NB4 (cell line): ENCODE results near the gene CUEDC1.

ENCODE experiments used
- POLR2A ChIP-seq: IDR thresholded peaks from 2 replicates; pipeline ENCODE4 v1.6.1; 2011; ENCODE audit warnings: mild to moderate bottlenecking; ENCODE audit not compliant: insufficient read length; ENCODE audit errors: extremely low read depth
- TF ChIP-seq, protein P1 (sequence below): IDR thresholded peaks from one replicate; pipeline ENCODE4 v1.5.1; 2012; ENCODE audit warnings: low read depth, low read length
- TF ChIP-seq, protein P2 (sequence below): IDR thresholded peaks from 2 replicates; pipeline ENCODE4 v1.6.1; 2011; ENCODE audit warnings: low read depth, low read length

DNA sequence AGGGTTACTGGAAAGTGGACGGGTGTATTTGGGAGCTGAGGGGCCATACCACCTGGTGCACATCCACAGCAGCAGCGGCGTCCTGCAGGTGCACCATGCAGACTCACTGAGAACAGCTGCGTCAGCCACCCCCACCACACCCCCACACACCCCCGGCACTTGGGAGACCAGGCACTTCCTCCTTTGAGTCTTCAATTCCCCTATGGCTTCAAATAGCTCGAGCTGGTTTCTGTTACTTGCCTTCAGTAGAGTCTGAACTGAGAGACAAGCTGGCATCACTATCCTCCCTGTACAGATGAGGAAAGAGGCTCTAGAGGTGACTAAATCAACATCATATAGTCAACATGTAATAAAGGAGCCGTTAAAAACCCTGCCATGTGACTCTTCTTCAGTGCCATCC, 15.4 kb downstream of the CUEDC1 start:
- no peak for TF ChIP-seq POLR2A
- TF ChIP-seq, protein P1, sequence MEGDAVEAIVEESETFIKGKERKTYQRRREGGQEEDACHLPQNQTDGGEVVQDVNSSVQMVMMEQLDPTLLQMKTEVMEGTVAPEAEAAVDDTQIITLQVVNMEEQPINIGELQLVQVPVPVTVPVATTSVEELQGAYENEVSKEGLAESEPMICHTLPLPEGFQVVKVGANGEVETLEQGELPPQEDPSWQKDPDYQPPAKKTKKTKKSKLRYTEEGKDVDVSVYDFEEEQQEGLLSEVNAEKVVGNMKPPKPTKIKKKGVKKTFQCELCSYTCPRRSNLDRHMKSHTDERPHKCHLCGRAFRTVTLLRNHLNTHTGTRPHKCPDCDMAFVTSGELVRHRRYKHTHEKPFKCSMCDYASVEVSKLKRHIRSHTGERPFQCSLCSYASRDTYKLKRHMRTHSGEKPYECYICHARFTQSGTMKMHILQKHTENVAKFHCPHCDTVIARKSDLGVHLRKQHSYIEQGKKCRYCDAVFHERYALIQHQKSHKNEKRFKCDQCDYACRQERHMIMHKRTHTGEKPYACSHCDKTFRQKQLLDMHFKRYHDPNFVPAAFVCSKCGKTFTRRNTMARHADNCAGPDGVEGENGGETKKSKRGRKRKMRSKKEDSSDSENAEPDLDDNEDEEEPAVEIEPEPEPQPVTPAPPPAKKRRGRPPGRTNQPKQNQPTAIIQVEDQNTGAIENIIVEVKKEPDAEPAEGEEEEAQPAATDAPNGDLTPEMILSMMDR: no peak
- TF ChIP-seq, protein P2, sequence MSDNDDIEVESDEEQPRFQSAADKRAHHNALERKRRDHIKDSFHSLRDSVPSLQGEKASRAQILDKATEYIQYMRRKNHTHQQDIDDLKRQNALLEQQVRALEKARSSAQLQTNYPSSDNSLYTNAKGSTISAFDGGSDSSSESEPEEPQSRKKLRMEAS: no peak
